DND-41 (cell line): ENCODE data around the gene MATK.

Experiments used
- ATAC-seq: fragments of 200-7000 bp; cut with Tn5 transposase; 3 replicates; pipeline ENCODE4 v1.9.1; 2021; ENCODE audit warnings: low read depth; ENCODE audit not compliant: insufficient read depth
- DNase-seq: peaks from one replicate; pipeline ENCODE4 v3.0.0-alpha.2; 2020
- H2AFZ ChIP-seq: 2 replicates; pipeline ENCODE4 v1.6.0; 2012; ENCODE audit warnings: low read depth, low read length
- H3K27ac ChIP-seq: 2 replicates; pipeline ENCODE4 v1.5.1; 2012; ENCODE audit warnings: low read length, inconsistent platforms
- H3K27me3 ChIP-seq: fragments of 200-600 bp; sonication (generic); 2 replicates; pipeline ENCODE4 v1.6.0; 2012; ENCODE audit warnings: low read length, mild to moderate bottlenecking, inconsistent platforms; ENCODE audit not compliant: insufficient read depth, poor library complexity
- H3K36me3 ChIP-seq: 2 replicates; pipeline ENCODE4 v1.5.1; 2012; ENCODE audit warnings: low read length, inconsistent platforms; ENCODE audit not compliant: insufficient read depth
- H3K4me1 ChIP-seq: 2 replicates; pipeline ENCODE4 v1.5.1; 2012; ENCODE audit warnings: mild to moderate bottlenecking, low read length; ENCODE audit not compliant: insufficient read depth
- H3K4me2 ChIP-seq: 2 replicates; pipeline ENCODE4 v1.6.0; 2012; ENCODE audit warnings: mild to moderate bottlenecking, moderate library complexity, low read length, inconsistent platforms; ENCODE audit not compliant: insufficient read depth
- H3K4me3 ChIP-seq, 2 experiments: fragments of 200-600 bp in 1 of 2; shearing (Covaris generic) in 1 of 2; 2 replicates each; pipeline ENCODE4 v1.5.1; 2012 to 2016; ENCODE audit warnings: inconsistent platforms in 2 of 2, low read length in 2 of 2, mild to moderate bottlenecking in 2 of 2, low read depth in 1 of 2, moderate library complexity in 1 of 2
- H3K79me2 ChIP-seq: 2 replicates; pipeline ENCODE4 v1.6.0; 2012; ENCODE audit warnings: low read length, inconsistent platforms; ENCODE audit not compliant: insufficient read depth
- H3K9ac ChIP-seq: 2 replicates; pipeline ENCODE4 v1.6.0; 2012; ENCODE audit warnings: low read depth, mild to moderate bottlenecking, inconsistent platforms, low read length, moderate library complexity
- H3K9me3 ChIP-seq: 2 replicates; pipeline ENCODE4 v1.5.1; 2012; ENCODE audit warnings: low read length, moderate library complexity, mild to moderate bottlenecking, inconsistent platforms; ENCODE audit not compliant: insufficient read depth, severe bottlenecking
- H4K20me1 ChIP-seq: 2 replicates; pipeline ENCODE4 v1.6.0; 2012; ENCODE audit warnings: low read length; ENCODE audit not compliant: insufficient read depth
- EZH2 ChIP-seq: IDR thresholded peaks from 3 replicates; pipeline ENCODE4 v1.6.1; 2012; ENCODE audit warnings: borderline replicate concordance, low read depth, mild to moderate bottlenecking, moderate library complexity, low read length, inconsistent platforms; ENCODE audit not compliant: severe bottlenecking
- TF ChIP-seq, protein P1 (sequence below): IDR thresholded peaks from 2 replicates; pipeline ENCODE4 v1.5.1; 2012; ENCODE audit warnings: borderline replicate concordance, low read length, moderate library complexity, mild to moderate bottlenecking; ENCODE audit not compliant: poor library complexity, severe bottlenecking; ENCODE audit errors: extremely low read depth

Gene MATK

DNA sequence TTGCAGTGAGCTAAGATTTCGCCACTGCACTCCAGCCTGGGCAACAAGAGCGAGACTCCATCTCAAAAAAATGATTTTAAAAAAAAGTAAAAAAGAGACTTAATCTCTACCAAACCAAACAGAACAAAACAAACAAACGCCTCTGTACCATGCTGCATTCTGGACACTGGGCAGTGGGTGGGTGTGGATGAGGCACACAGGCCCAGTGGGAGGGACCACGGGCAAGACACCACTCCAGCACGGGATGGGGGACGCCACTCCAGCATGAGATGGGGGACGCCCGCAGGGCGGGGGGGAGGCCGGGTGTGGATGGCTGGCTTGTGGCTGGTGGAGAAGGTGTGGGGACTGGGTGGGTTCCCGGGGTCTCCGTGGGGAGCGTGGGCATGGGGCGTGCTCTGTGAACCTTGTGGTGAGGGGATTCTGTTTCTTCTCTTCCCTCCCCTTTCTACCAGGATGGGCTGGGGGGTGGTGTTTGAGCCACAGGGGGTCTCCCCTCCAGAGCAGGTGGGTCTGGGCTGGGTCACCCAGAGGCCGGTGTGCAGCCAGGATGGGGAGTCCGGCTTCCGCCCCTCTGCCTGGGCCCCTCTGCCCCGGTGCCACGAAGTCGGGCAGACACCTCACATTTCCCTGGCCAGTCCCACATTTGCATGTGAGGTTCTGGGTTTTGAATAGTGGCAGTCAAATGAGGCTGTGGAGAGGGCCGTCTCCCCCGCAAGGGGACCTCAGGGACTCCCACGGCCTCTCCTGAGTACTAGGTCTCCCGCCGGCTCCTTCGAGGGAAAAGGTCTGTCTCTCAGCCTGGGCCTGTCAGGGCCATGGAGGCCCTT is 23.9 kb upstream of the MATK start:
- H3K9ac ChIP-seq: no peak overlapping the region
- no peaks in the 10 kb centered on the region for H3K79me2 ChIP-seq
- H2AFZ ChIP-seq: no peak overlapping the region
- DNase-seq (no peak), ATAC-seq (no peak)
- TF ChIP-seq, protein P1, sequence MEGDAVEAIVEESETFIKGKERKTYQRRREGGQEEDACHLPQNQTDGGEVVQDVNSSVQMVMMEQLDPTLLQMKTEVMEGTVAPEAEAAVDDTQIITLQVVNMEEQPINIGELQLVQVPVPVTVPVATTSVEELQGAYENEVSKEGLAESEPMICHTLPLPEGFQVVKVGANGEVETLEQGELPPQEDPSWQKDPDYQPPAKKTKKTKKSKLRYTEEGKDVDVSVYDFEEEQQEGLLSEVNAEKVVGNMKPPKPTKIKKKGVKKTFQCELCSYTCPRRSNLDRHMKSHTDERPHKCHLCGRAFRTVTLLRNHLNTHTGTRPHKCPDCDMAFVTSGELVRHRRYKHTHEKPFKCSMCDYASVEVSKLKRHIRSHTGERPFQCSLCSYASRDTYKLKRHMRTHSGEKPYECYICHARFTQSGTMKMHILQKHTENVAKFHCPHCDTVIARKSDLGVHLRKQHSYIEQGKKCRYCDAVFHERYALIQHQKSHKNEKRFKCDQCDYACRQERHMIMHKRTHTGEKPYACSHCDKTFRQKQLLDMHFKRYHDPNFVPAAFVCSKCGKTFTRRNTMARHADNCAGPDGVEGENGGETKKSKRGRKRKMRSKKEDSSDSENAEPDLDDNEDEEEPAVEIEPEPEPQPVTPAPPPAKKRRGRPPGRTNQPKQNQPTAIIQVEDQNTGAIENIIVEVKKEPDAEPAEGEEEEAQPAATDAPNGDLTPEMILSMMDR: no peak
- no peak for TF ChIP-seq EZH2
- H3K9me3 ChIP-seq: no peaks in the 10 kb centered on the region
- no peak overlapping the region for H3K27ac ChIP-seq
- no peak overlapping the region for H3K4me3 ChIP-seq
- no peaks in the 10 kb centered on the region for H3K27me3 ChIP-seq
- H3K4me2 ChIP-seq: no peak overlapping the region
- H4K20me1 ChIP-seq: no peaks in the 10 kb centered on the region
- no peaks in the 10 kb centered on the region for H3K36me3 ChIP-seq
- peaks cover 26% of the 10 kb centered on the region for H3K4me1 ChIP-seq

DNA sequence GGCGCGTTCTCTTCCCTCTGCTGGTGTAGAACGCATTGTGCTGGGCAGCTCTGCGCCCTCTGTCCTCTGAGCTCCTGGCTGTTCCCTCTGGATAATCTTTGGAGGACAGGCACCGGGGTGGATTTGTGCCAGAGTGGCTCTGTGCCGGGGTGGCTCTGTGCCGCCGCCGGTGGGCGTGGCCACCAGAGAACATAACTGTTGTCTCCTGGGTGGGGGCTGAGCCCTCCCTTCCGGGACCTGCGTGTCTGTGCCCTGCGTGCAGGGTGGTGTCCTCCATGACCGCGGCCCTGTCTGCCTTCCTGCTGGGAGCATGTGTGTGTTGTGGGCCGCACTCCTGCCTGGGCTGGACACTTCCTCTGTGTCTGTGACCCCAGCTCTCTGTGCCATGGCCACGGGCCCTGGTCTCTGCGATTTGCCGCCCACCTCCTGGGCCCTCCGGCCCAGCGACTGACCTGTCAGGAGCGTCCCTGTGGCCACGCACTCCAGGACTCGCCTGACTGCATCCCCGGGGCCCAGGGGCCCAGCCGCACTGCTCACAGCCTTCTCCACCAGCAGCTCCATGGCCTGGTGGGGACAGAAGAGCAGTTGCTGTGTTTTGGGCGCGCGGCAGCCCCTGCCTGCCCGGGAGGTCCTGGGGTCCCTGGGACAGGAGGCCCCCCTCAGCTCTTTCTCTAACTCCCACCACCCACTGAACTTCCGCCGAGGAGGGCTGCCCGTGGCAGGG is 22.4 kb upstream of the MATK start:
- Histone ChIP-seq H3K4me2 (no peak overlapping the region), H4K20me1 (no peaks in the 10 kb centered on the region), H3K79me2 (no peaks in the 10 kb centered on the region), H3K36me3 (no peaks in the 10 kb centered on the region), H3K9me3 (no peaks in the 10 kb centered on the region), H3K4me3 (no peak overlapping the region), H3K27ac (no peak overlapping the region), H3K27me3 (no peaks in the 10 kb centered on the region), H3K9ac (no peak overlapping the region), H2AFZ (no peak overlapping the region), H3K4me1 (peaks cover 25% of the 10 kb centered on the region)
- TF ChIP-seq, protein P1: no peak
- TF ChIP-seq EZH2: no peak
- DNase-seq (no peak), ATAC-seq (no peak)

DNA sequence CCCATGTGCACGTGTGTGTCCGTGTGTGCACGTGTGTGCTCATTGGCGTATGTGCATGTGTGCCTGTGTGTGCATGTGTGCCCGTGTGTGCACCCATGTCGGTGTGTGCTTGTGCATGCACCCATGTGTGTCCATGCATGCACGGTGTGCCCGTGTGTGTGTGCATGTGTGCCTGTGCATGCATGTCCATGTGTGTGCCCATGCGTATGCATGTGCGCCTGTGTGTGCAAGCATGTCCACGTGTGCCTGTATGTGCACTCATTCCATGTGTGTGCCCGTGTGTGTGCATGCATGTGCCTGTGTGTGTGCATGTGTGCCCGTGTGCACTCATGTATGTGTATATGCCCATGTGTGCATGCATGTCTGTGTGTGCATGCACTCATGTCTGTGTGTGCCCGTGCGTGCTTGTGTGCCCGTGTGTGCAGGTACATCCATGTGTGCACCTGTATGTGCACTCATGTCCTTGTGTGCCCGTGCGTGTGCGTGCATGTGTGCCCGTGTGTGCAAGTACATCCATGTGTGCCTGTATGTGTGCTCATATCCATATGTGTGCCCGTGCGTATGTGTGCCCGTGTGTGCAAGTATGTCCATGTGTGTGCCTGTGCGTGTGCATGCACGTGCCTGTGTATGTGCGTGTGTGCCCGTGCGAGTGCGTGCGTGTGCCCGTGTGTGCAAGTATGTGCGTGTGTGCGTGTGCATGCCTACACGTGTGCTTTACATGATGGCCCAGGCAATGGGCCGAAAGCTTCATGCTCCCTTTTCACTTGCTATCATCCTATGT is 21.6 kb upstream of the MATK start:
- Histone ChIP-seq H3K4me2 (no peak overlapping the region), H3K79me2 (no peaks in the 10 kb centered on the region), H3K27me3 (no peaks in the 10 kb centered on the region), H3K27ac (no peak overlapping the region), H3K9ac (no peak overlapping the region), H4K20me1 (no peaks in the 10 kb centered on the region), H3K9me3 (no peaks in the 10 kb centered on the region), H2AFZ (no peak overlapping the region), H3K4me3 (no peak overlapping the region), H3K4me1 (peaks cover 16% of the 10 kb centered on the region), H3K36me3 (no peaks in the 10 kb centered on the region)
- ATAC-seq (no peak), DNase-seq (no peak)
- no peak for TF ChIP-seq EZH2
- TF ChIP-seq, protein P1: no peak
